Suprapubic skin (tissue), 4 donors: ENCODE data around the gene GRID1. TPM values are rescaled to one million over a fixed set of nuclear protein-coding genes. Genes with fewer than 3 reads are reported as not detected.

Experiments
- DNase-seq, 2 donors: peaks; one replicate each; pipeline ENCODE4 v3.0.0-alpha.2; 2019; ENCODE audit warnings: low spot score in 2 of 2
- H3K27ac ChIP-seq: fragments of 200-600 bp; sonication (generic); one replicate; pipeline ENCODE4 v1.5.1; 2019
- H3K27me3 ChIP-seq: fragments of 200-600 bp; sonication (generic); one replicate; pipeline ENCODE4 v1.5.1; 2019
- H3K36me3 ChIP-seq: fragments of 200-600 bp; sonication (generic); one replicate; pipeline ENCODE4 v1.5.1; 2019
- H3K4me1 ChIP-seq: fragments of 200-600 bp; sonication (generic); one replicate; pipeline ENCODE4 v1.5.1; 2019
- H3K4me3 ChIP-seq: fragments of 200-600 bp; sonication (generic); one replicate; pipeline ENCODE4 v1.5.1; 2019; ENCODE audit warnings: mild to moderate bottlenecking
- H3K9me3 ChIP-seq: fragments of 200-600 bp; sonication (generic); one replicate; pipeline ENCODE4 v1.5.1; 2019
- EP300 ChIP-seq: sonication (generic); formaldehyde crosslinking; IDR thresholded peaks from one replicate; pipeline ENCODE4 v1.6.1; 2017; ENCODE audit warnings: antibody characterized with exemption
- POLR2A ChIP-seq, 2 donors: fragments of 450-650 bp; IDR thresholded peaks; one replicate each; pipeline ENCODE4 v1.6.1; 2017; ENCODE audit warnings: antibody characterized with exemption in 2 of 2, mild to moderate bottlenecking in 2 of 2, moderate library complexity in 2 of 2
- POLR2AphosphoS5 ChIP-seq, 3 donors: sonication (generic); formaldehyde crosslinking; IDR thresholded peaks; one replicate each; pipeline ENCODE4 v1.6.1; 2017; ENCODE audit warnings: antibody characterized with exemption in 3 of 3
- WGBS: methylation state at CpG from one replicate; pipeline ENCODE4 v1.1.5; 2018; 5-methylcytosine and 5-hydroxymethylcytosine counted together
- total RNA-seq, 4 donors: library from RNA; depleted of rRNA; stranded (reverse); fragments of >200 nt; gene quantifications; one replicate each; pipeline ENCODE4 v1.1.0, GENCODE V29; 2016
- TF ChIP-seq, protein P1 (sequence below), 2 donors: fragments of 200-600 bp in 1 of 2; fragments of 450-650 bp in 1 of 2; sonication (generic) in 1 of 2; IDR thresholded peaks; one replicate each; pipeline ENCODE4 v1.5.1; 2016 to 2019; ENCODE audit warnings: antibody characterized with exemption in 2 of 2, mild to moderate bottlenecking in 1 of 2, moderate library complexity in 1 of 2

GRID1 gene
- total RNA-seq, 4 donors from 2014 or later, result 1.8 to 3.1 (median 2.4) TPM

DNA sequence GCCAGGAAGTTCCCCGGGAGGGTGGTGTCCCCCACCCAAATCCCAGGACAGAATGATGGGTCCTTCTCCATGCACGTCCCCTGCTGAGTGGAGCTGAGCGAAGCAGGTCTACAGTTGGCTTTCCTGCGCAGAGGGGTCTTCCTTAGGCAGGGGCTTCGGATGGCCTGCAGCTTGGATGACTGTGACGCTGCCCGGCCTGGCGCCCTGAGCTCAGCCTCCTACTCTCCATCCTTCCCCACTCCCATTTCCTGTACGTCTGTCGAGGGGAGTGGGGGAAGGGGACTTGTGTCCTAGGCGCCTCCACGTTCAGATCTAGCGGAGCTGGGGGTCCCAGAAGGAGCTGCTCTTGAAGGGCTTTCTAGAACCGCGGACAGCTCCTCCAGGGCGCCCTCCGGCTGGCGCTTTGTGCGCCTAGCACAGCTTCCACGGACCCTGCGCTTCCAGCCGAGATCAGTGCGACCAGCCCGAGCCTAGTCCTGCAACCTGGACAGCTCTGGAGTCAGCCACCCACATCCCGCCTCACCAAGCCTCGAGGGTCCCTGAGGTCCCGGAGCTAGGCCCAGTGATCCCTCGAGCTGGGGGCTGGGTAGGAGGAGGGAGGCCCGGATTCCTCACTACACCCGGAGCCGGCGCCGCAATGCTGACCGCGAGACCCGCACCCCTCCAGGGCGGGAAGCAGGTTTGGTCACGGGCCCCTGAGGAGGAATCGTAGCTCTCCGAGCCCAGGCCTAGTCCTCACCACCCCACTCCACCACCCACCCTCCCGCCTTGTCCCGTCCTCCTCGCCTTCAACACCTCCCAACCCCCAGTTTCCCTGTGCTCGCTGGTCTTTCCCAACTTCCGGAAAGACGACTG, 1.9 kb downstream of the GRID1 start:
- 23% methylated on average over 16 of the region's 46 CpGs for WGBS
- Histone ChIP-seq H3K4me3 (peak overlapping the region; percentile 70), H3K9me3 (no peaks in the 10 kb centered on the region), H3K27me3 (peaks cover 66% of the 10 kb centered on the region), H3K4me1 (peaks cover 47% of the 10 kb centered on the region), H3K36me3 (no peaks in the 10 kb centered on the region), H3K27ac (no peak overlapping the region)
- DNase-seq, result peak; percentile 56 to 78
- TF ChIP-seq POLR2AphosphoS5 (IDR thresholded peaks at IDR 0.05) (no peak), POLR2A (IDR thresholded peaks at IDR 0.05) (no peak), EP300 (no peak)
- TF ChIP-seq, protein P1, sequence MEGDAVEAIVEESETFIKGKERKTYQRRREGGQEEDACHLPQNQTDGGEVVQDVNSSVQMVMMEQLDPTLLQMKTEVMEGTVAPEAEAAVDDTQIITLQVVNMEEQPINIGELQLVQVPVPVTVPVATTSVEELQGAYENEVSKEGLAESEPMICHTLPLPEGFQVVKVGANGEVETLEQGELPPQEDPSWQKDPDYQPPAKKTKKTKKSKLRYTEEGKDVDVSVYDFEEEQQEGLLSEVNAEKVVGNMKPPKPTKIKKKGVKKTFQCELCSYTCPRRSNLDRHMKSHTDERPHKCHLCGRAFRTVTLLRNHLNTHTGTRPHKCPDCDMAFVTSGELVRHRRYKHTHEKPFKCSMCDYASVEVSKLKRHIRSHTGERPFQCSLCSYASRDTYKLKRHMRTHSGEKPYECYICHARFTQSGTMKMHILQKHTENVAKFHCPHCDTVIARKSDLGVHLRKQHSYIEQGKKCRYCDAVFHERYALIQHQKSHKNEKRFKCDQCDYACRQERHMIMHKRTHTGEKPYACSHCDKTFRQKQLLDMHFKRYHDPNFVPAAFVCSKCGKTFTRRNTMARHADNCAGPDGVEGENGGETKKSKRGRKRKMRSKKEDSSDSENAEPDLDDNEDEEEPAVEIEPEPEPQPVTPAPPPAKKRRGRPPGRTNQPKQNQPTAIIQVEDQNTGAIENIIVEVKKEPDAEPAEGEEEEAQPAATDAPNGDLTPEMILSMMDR (IDR thresholded peaks at IDR 0.05), result no peak

DNA sequence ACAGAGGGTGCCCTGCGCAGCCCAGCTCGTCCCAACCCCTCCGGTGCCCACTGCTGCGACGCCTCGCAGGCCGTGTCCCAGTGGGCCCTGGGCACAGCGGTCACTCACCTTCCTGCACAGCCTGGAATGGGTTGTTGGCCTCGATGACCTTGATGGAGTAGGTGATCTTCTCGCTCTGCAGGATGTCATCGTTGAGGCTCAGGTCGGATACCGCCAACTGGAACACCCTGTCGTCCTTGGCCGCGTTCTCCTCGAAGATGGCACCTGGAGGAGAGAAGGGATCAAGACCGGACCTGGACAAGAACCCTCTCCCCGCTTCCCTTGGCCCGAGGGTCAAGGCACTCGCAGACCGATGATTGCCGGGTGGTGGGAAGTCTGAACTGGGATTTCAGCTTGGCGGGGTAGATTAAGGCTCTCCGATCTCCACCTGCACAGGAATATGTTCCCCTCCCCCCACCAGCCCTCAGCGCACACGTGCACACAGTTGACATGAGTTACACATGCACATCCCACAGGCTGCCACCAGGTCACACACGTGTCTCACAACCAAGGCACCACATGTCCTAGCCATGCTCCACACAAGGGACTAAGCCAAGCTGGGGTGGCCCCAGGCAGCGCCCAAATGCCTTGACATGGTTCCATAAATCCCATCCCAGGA, 2.6 kb downstream of the GRID1 start:
- Histone ChIP-seq H3K27ac (no peak overlapping the region), H3K9me3 (no peaks in the 10 kb centered on the region), H3K36me3 (no peaks in the 10 kb centered on the region), H3K4me1 (peaks cover 47% of the 10 kb centered on the region), H3K4me3 (peak overlapping the region; percentile 39), H3K27me3 (peaks cover 62% of the 10 kb centered on the region)
- DNase-seq, result peak; percentile 57 to 62
- TF ChIP-seq POLR2A (IDR thresholded peaks at IDR 0.05), result no peak
- TF ChIP-seq, protein P1 (IDR thresholded peaks at IDR 0.05), result no peak
- TF ChIP-seq POLR2AphosphoS5 (IDR thresholded peaks at IDR 0.05), result no peak
- no peak for TF ChIP-seq EP300
- 41% methylated on average over 4 of the region's 29 CpGs for WGBS

DNA sequence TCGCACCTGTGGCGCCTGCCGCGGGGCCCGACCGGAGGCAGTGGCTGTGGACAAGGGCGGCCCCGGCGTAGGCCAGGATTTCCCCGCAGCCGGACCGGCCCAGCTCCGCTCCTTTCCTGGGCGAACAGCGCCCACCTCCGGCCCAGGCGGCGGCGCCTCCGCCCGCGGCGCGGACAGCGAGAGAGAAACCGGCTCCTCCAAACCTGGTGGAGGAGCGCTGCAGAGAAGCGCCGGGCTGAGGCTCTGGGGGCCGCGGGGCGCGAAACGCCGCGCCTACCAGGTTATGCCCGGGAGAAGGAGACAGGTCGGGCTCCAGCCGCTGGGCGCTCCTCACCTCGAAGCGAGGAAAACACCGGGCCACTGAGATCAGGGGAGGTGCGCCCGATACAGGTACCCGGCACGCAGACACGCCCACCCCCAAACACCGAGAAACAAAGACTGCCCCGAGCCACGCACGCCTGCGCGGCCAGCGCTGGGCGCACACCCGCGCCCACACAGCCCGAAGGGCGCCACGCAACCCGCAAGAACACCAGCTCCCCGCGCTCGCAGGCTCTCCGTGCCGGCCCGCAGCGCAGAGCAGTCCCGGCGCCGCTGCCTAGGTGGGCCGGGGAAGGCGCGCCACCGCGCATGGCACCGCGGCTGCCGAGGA, 3.3 kb downstream of the GRID1 start:
- Histone ChIP-seq H3K36me3 (no peaks in the 10 kb centered on the region), H3K4me3 (peak overlapping the region; percentile 39), H3K4me1 (peaks cover 47% of the 10 kb centered on the region), H3K27me3 (peaks cover 55% of the 10 kb centered on the region), H3K9me3 (no peaks in the 10 kb centered on the region), H3K27ac (no peak overlapping the region)
- DNase-seq, result peak; percentile 43 to 63
- WGBS, result 27% methylated on average over 36 of the region's 80 CpGs
- TF ChIP-seq EP300, result no peak
- TF ChIP-seq, protein P1 (IDR thresholded peaks at IDR 0.05), result peak in 1 of 2 donors; percentile 22

DNA sequence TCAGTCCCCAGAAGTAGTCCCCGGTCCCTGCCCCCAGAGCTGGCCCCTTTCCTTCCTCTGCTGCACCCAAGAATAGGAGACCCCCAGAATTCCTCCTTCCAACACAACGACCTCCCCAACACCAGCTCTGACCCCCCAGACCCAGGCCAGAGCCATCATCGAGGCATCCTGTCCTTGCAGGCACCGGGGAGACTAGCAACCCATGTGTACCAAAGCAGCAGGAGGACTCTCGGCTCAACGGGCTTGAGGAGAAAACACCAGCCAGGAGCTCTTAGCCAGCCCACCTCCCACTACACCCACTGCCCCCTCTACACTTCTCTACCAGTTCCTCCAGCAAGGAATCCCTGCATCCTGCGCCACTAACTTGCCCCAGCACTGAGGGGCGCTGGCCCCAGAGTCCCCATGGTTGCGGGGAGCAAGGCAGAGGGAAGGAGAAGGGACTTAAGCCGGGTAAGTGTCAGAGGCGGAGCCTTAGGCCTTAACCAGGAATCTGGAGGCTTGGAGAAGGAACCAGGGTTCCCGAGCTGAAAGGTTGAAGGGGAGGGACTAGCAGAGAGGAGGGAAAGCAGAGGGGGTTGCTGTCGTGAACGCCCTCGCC, 3.9 kb downstream of the GRID1 start:
- H3K27me3 ChIP-seq, result peaks cover 49% of the 10 kb centered on the region
- 55% methylated on average over 13 of the region's 15 CpGs for WGBS
- no peak overlapping the region for H3K27ac ChIP-seq
- no peaks in the 10 kb centered on the region for H3K9me3 ChIP-seq
- H3K4me1 ChIP-seq, result peaks cover 47% of the 10 kb centered on the region
- H3K4me3 ChIP-seq, result peak overlapping the region; percentile 39
- peak; percentile 48 to 71 for DNase-seq
- TF ChIP-seq, protein P1 (IDR thresholded peaks at IDR 0.05), result no peak
- TF ChIP-seq POLR2A (IDR thresholded peaks at IDR 0.05) (no peak), EP300 (no peak), POLR2AphosphoS5 (IDR thresholded peaks at IDR 0.05) (no peak)
- no peaks in the 10 kb centered on the region for H3K36me3 ChIP-seq
